GM20000 (cell line): ENCODE measurements around the gene FAM43B.

Experiments used
- DNase-seq: peaks from one replicate; pipeline ENCODE4 v3.0.0; 2012; ENCODE audit warnings: low spot score
- TF ChIP-seq, protein P1 (sequence below): IDR thresholded peaks from 2 replicates; pipeline ENCODE4 v1.5.1; 2012; ENCODE audit warnings: mild to moderate bottlenecking, control low read depth; ENCODE audit errors: extremely low read depth, missing control alignments

The FAM43B gene

DNA sequence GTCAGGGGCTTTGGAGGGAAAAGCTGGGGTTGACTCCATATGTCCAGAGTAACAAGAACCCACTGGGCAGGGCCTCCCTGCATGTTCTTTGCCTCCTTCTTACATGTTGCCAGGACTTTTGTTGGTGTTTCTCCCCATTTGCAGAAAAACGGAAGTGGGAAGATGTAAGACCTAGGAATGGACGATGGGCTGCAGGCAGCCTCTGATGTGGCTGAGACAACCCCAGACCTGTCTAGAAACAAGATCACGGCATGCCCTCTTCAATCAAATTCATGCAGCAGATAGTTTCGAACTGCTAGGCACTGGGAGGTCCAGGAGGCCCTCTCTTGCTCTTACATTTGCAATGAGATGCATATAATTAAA is 3.4 kb downstream of the FAM43B start:
- no peak for DNase-seq
- TF ChIP-seq, protein P1, sequence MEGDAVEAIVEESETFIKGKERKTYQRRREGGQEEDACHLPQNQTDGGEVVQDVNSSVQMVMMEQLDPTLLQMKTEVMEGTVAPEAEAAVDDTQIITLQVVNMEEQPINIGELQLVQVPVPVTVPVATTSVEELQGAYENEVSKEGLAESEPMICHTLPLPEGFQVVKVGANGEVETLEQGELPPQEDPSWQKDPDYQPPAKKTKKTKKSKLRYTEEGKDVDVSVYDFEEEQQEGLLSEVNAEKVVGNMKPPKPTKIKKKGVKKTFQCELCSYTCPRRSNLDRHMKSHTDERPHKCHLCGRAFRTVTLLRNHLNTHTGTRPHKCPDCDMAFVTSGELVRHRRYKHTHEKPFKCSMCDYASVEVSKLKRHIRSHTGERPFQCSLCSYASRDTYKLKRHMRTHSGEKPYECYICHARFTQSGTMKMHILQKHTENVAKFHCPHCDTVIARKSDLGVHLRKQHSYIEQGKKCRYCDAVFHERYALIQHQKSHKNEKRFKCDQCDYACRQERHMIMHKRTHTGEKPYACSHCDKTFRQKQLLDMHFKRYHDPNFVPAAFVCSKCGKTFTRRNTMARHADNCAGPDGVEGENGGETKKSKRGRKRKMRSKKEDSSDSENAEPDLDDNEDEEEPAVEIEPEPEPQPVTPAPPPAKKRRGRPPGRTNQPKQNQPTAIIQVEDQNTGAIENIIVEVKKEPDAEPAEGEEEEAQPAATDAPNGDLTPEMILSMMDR: no peak

DNA sequence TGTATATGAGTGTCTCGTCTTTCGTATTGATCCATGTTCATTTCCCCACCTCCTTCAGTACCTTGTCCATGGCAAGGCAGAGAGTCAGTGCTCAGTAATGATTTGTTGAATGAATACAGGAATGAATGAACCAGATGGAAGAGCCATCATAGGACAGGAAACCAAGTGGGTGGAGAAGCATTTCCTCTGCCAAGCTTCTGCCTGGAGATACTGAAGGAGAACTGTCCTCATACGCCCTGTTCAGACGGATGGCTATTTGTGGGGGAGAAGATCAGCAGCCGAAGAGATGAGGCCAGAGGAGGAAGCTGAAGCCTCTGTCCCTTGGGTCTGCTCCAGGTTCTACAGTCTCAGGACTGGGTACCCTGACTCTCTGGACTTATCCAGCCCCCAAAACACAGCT is 5.8 kb downstream of the FAM43B start:
- no peak for DNase-seq

DNA sequence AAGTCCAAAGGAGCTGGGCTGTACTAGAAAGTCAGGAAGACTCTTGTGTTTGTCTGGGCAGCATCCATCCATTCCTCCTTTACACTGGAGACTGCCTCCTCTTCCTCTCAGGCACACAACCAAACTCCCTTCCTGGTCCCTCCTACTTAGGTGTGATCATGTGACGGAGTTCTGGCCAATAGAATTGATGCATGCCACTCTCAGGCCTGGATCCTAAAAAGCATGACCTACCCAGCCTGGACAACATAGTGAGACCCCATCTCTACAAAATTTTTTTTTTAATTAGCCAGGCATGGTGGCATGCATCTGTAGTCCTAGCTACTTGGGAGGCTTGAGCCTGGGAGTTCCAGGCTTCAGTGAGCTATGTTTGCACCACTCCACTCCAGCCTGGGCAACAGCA is 8.6 kb downstream of the FAM43B start:
- TF ChIP-seq, protein P1: no peak
- DNase-seq: no peak

More for the DNA sequence above, 5.8 kb downstream of the FAM43B start:
- TF ChIP-seq, protein P1: no peak

DNA sequence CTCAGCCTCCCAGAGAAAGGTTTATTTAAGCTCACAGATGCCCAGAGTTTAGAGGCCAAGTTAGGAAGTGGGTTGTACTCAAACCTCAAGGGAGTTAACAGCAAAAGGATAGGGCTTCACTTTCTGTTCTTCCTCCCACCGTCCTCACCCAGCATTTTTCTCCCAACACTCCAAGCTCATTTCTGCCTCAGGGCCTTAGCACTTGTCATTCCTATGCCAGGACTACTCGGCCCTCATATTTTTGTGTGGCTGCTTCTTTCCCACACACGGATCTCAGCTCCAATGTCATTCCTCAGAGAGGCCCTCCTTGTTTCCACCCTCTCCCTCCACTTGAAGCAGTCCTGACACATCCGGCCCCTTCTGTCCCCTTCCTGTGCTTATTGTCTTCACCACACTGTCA is 12.9 kb downstream of the FAM43B start:
- no peak for DNase-seq
- TF ChIP-seq, protein P1: no peak

DNA sequence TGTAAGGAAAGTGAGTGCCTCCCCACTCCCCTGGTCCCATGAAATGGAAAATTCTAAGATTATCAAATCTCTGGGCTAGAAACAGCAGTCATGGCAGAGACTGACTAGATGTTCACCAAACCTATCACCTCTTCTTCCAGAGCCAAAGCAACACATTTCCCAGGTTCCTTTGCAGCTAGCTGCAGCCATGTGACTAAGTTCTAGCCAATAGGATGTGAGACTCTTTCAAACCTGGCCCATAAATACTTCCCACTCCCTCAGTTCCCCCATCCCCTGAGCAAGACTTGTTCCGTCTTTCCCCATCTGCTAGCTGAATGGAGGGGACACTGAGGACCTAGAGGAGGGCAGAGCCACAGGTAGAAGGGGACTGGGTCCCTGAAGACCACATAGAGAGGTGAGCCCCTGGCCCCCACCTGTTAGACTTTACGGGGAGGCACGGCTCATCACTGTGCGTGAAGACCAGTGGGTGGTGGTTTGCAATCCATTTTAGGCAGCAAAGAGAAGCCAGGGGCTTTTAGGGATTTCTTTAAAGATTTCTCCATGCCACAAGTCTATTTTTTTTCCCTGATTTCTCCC is 17.2 kb downstream of the FAM43B start:
- TF ChIP-seq, protein P1: no peak

DNA sequence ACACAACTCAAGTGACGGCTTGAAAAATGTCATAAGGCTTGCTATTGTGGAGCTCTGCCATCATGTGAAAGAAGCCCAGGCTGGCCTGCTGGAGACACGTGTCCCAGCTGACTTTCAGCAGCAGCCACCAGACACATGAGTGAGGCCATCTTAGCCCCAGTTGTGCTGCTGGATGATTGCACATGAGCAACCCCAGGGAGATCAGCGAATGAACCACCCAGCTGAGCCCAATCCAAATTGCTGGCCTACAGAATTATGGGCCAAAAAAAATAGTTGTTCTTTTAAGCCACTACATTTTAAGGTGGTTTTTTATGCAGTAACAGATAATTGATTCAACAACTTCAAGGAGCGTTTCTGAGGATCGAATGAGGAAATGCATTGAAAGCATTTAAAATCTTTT is 19.1 kb downstream of the FAM43B start:
- TF ChIP-seq, protein P1: no peak
- DNase-seq: no peak

More for the DNA sequence above, 17.2 kb downstream of the FAM43B start:
- no peak for DNase-seq

DNA sequence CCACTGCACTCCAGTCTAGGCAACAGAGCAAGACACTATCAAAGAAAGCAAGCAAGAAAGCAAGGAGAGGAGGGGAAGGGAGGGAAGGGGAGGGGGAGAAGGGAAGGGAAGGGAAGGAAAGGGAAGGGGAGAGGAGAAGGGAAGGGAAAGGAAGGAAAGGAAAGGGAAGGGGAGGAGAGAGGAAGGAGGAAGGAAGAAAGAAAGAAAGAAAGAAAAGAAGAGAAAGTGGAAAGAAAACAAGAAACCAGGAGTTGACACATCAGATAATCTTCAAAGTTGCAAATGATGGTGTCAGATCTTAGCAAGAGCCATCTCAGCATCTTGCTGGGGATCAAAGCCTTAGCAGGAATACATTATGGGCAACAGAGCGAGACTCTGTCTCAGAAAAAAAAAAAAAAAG is 21.6 kb downstream of the FAM43B start:
- TF ChIP-seq, protein P1: no peak
- DNase-seq: no peak
